Measurements from ENCODE around the gene CINP.

Gene CINP

GRCh38 chr14:102318781-102319276 lies 43.9 kb downstream of the CINP start:
- no peak for DNase-seq (ENCODE audit: low read depth)
- peak overlapping the region; percentile 78 for H3K4me3 ChIP-seq (ENCODE audit: low read depth, low read length)
- no peak for TF ChIP-seq MAX (IDR thresholded peaks at IDR 0.05; ENCODE audit: low read depth, low read length)
- TF ChIP-seq MYC (IDR thresholded peaks at IDR 0.05; ENCODE audit: low read depth, low read length) = no peak
- TF ChIP-seq CTCF (IDR thresholded peaks at IDR 0.05; ENCODE audit: low read depth, low read length) = no peak
- TF ChIP-seq POLR2A (IDR thresholded peaks at IDR 0.05; ENCODE audit: extremely low read depth, insufficient read length) = no peak

GRCh38 chr14:102317564-102318248 lies 45.0 kb downstream of the CINP start:
- peak; percentile 81 for DNase-seq (ENCODE audit: low read depth)
- H3K4me3 ChIP-seq (ENCODE audit: low read depth, low read length) = peak overlapping the region; percentile 61
- no peak for TF ChIP-seq POLR2A (IDR thresholded peaks at IDR 0.05; ENCODE audit: extremely low read depth, insufficient read length)
- TF ChIP-seq CTCF (IDR thresholded peaks at IDR 0.05; ENCODE audit: low read depth, low read length) = peak; percentile 37

GRCh38 chr14:102316743-102317563 lies 45.7 kb downstream of the CINP start:
- TF ChIP-seq MYC (IDR thresholded peaks at IDR 0.05; ENCODE audit: low read depth, low read length) (0 out of 2 replicates have a peak, but pooled peaks have one; percentile 32), CTCF (IDR thresholded peaks at IDR 0.05; ENCODE audit: low read depth, low read length) (peak; percentile 59), MAX (IDR thresholded peaks at IDR 0.05; ENCODE audit: low read depth, low read length) (0 out of 2 replicates have a peak, but pooled peaks have one; percentile 2), POLR2A (IDR thresholded peaks at IDR 0.05; ENCODE audit: extremely low read depth, insufficient read length) (peak; percentile 25)
- peak overlapping the region; percentile 61 for H3K4me3 ChIP-seq (ENCODE audit: low read depth, low read length)
- peak; percentile 92 for DNase-seq (ENCODE audit: low read depth)

GRCh38 chr14:102316338-102316742 lies 46.4 kb downstream of the CINP start:
- TF ChIP-seq MYC (IDR thresholded peaks at IDR 0.05; ENCODE audit: low read depth, low read length) (0 out of 2 replicates have a peak, but pooled peaks have one; percentile 9), MAX (IDR thresholded peaks at IDR 0.05; ENCODE audit: low read depth, low read length) (peak; percentile 49), POLR2A (IDR thresholded peaks at IDR 0.05; ENCODE audit: extremely low read depth, insufficient read length) (no peak), CTCF (IDR thresholded peaks at IDR 0.05; ENCODE audit: low read depth, low read length) (no peak)
- no peak for DNase-seq (ENCODE audit: low read depth)
- peak overlapping the region; percentile 59 for H3K4me3 ChIP-seq (ENCODE audit: low read depth, low read length)

GRCh38 chr14:102315121-102315520 lies 47.6 kb downstream of the CINP start:
- TF ChIP-seq MYC (IDR thresholded peaks at IDR 0.05; ENCODE audit: low read depth, low read length) (no peak), CTCF (IDR thresholded peaks at IDR 0.05; ENCODE audit: low read depth, low read length) (no peak), MAX (IDR thresholded peaks at IDR 0.05; ENCODE audit: low read depth, low read length) (no peak), POLR2A (IDR thresholded peaks at IDR 0.05; ENCODE audit: extremely low read depth, insufficient read length) (no peak)
- no peak overlapping the region for H3K4me3 ChIP-seq (ENCODE audit: low read depth, low read length)
- DNase-seq (ENCODE audit: low read depth) = no peak
